ENCODE data around the gene DPEP3. TPM values are rescaled to one million over a fixed set of nuclear protein-coding genes. Genes with fewer than 3 reads are reported as not detected.
"Not testable (repeated sequence)": the region's sequence is repeated elsewhere in the genome, so short reads cannot be mapped to it uniquely, and the experiment has no call there.

DPEP3 gene
- total and polyA plus RNA-seq, 2 experiments from 2014 or later = not detected

GRCh38 chr16:68013440-68013839 lies 33.1 kb upstream of the DPEP3 start:
- Histone ChIP-seq H3K4me1 (ENCODE audit: insufficient read depth) (no peaks in the 10 kb centered on the region), H2AFZ (no peak overlapping the region), H3K27ac (no peak overlapping the region), H4K20me1 (ENCODE audit: insufficient read depth) (no peaks in the 10 kb centered on the region), H3K27me3 (replicated peaks; ENCODE audit: insufficient read depth) (no peaks in the 10 kb centered on the region), H3K4me3 (no peak overlapping the region), H3K9me2 (ENCODE audit: insufficient read depth) (no peaks in the 10 kb centered on the region), H3K9ac (no peak overlapping the region), H3K9me3 (ENCODE audit: low read depth) (no peaks in the 10 kb centered on the region), H3K79me2 (ENCODE audit: insufficient read depth) (no peaks in the 10 kb centered on the region), H3F3A (ENCODE audit: insufficient read depth) (no peaks in the 10 kb centered on the region), H3K36me3 (ENCODE audit: low read depth) (no peaks in the 10 kb centered on the region), H3K4me2 (ENCODE audit: unreplicated experiment) (no peak overlapping the region)
- TF ChIP-seq EZH2phosphoT487 (IDR thresholded peaks at IDR 0.05; ENCODE audit: insufficient read depth, low read depth) = no peak
- TF ChIP-seq EZH2 (IDR thresholded peaks at IDR 0.05; ENCODE audit: insufficient read depth, poor library complexity, severe bottlenecking) = no peak
- in situ Hi-C loops (cut with MboI) = no loop called here
- DNase-seq = no peak
- WGBS, 2 experiments (ENCODE audit: low coverage in 1 of 2, low lambda C conversion rate in 2 of 2, missing lambda C conversion rate in 2 of 2) = 68 to 84% methylated on average over 1 of the region's 1 CpG

DNA sequence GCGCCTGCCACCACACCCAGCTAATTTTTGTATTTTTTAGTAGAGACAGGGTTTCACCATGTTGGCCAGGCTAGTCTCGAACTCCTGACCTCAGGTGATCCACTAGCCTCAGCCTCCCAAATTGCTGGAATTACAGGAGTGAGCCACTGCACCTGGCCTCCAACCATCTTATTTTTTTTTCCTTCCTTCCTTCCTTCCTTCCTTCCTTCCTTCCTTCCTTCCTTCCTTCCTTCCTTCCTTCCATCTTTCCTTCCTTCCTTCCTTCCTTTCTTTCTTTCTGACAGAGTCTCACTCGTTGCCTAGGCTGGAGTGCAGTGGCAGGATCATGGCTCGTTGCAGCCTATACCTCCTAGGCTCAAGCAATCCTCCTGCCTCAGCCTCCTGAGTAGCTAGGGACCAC lies 29.6 kb upstream of the DPEP3 start:
- in situ Hi-C loops (cut with MboI); H3K36me3 ChIP-seq (ENCODE audit: low read depth): not testable (repeated sequence)

DNA sequence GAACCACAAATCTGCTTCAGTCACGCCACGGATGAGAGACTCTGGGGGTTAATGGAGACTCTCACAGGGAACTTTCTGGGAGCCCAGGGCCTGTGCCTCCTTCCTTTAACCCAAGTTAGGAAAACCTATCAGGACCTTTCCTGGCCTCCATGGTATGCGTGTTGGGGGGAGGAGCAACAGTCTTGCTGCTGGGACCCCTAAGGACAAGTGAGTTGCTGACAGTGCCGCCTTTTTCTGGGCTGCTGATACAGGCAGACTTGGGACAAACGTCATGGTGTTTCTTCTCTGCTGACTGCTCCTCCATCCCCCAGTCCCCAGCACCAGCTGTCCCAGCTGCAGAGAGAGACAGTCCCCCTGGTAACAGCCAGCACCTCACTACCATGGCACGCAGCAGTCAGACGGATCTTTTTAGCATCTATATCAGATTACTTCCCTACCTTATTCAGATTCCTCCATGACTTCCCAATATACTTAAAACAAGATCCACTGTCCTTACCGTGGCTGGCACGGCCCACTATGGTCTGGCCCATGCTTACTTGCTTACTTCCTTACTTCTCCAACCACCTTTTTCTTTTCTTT lies 28.9 kb upstream of the DPEP3 start:
- 28 to 32% methylated on average over 9 of the region's 9 CpGs for WGBS, 2 experiments (ENCODE audit: low coverage in 1 of 2, low lambda C conversion rate in 2 of 2, missing lambda C conversion rate in 2 of 2)
- no peak overlapping the region for H2AFZ ChIP-seq
- H4K20me1 ChIP-seq (ENCODE audit: insufficient read depth) = no peaks in the 10 kb centered on the region
- H3F3A ChIP-seq (ENCODE audit: insufficient read depth) = no peaks in the 10 kb centered on the region
- TF ChIP-seq EZH2phosphoT487 (IDR thresholded peaks at IDR 0.05; ENCODE audit: insufficient read depth, low read depth) (no peak), EZH2 (IDR thresholded peaks at IDR 0.05; ENCODE audit: insufficient read depth, poor library complexity, severe bottlenecking) (no peak)
- no peaks in the 10 kb centered on the region for H3K27me3 ChIP-seq (replicated peaks; ENCODE audit: insufficient read depth)
- no peak overlapping the region for H3K9ac ChIP-seq
- H3K9me2 ChIP-seq (ENCODE audit: insufficient read depth) = no peaks in the 10 kb centered on the region
- no peaks in the 10 kb centered on the region for H3K9me3 ChIP-seq (ENCODE audit: low read depth)
- DNase-seq = no peak
- no peaks in the 10 kb centered on the region for H3K4me1 ChIP-seq (ENCODE audit: insufficient read depth)
- no peak overlapping the region for H3K4me3 ChIP-seq
- no peak overlapping the region for H3K27ac ChIP-seq
- in situ Hi-C loops (cut with MboI) = no loop called here
- no peak overlapping the region for H3K4me2 ChIP-seq (ENCODE audit: unreplicated experiment)
- no peaks in the 10 kb centered on the region for H3K79me2 ChIP-seq (ENCODE audit: insufficient read depth)
- H3K36me3 ChIP-seq (ENCODE audit: low read depth) = no peaks in the 10 kb centered on the region

More for the DNA sequence above, 29.6 kb upstream of the DPEP3 start:
- not testable (repeated sequence) for H3K27ac ChIP-seq; DNase-seq; H2AFZ ChIP-seq; H4K20me1 ChIP-seq (ENCODE audit: insufficient read depth); H3K9ac ChIP-seq; H3K9me2 ChIP-seq (ENCODE audit: insufficient read depth); H3K4me2 ChIP-seq (ENCODE audit: unreplicated experiment); H3K27me3 ChIP-seq (replicated peaks; ENCODE audit: insufficient read depth); H3K9me3 ChIP-seq (ENCODE audit: low read depth); H3K4me1 ChIP-seq (ENCODE audit: insufficient read depth); H3K4me3 ChIP-seq; H3F3A ChIP-seq (ENCODE audit: insufficient read depth); H3K79me2 ChIP-seq (ENCODE audit: insufficient read depth)
- WGBS, 2 experiments (ENCODE audit: low coverage in 1 of 2, low lambda C conversion rate in 2 of 2, missing lambda C conversion rate in 2 of 2) = 72 to 75% methylated on average over 4 of the region's 4 CpGs

DNA sequence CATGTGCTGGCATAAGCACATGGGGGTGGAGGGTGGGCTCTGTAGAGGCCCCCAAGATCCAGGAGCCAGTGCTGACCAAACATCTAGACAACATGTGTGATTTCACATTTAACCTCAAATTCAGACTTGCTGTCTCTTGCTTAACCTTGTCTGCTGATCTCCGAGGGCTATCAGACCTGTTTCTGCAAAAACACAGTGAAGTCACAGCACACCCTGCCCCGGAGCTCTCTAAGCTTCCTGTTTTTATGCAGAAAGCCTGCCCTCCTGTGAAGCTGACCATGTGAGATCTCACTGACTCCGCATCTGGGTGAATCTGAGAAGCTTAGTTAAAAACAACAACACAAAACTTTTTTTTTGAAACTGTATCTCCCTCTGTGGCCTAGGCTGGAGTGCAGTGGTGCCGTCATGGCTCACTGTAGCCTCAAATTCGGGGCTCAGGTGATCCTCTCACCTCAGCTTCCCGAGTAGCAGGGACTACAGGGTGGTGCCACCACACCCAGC lies 25.5 kb upstream of the DPEP3 start:
- no peak overlapping the region for H3K4me2 ChIP-seq (ENCODE audit: unreplicated experiment)
- H3K4me3 ChIP-seq = no peak overlapping the region
- no peaks in the 10 kb centered on the region for H3F3A ChIP-seq (ENCODE audit: insufficient read depth)
- no peak overlapping the region for H3K9ac ChIP-seq
- no peaks in the 10 kb centered on the region for H3K36me3 ChIP-seq (ENCODE audit: low read depth)
- no peak overlapping the region for H3K27ac ChIP-seq
- H4K20me1 ChIP-seq (ENCODE audit: insufficient read depth) = no peaks in the 10 kb centered on the region
- H3K9me3 ChIP-seq (ENCODE audit: low read depth) = no peaks in the 10 kb centered on the region
- H3K4me1 ChIP-seq (ENCODE audit: insufficient read depth) = no peaks in the 10 kb centered on the region
- in situ Hi-C loops (cut with MboI) = no loop called here
- H3K79me2 ChIP-seq (ENCODE audit: insufficient read depth) = no peaks in the 10 kb centered on the region
- H2AFZ ChIP-seq = no peak overlapping the region
- H3K27me3 ChIP-seq (replicated peaks; ENCODE audit: insufficient read depth) = no peaks in the 10 kb centered on the region
- WGBS, 2 experiments (ENCODE audit: low coverage in 1 of 2, low lambda C conversion rate in 2 of 2, missing lambda C conversion rate in 2 of 2) = 42 to 45% methylated on average over 6 of the region's 6 CpGs
- H3K9me2 ChIP-seq (ENCODE audit: insufficient read depth) = no peaks in the 10 kb centered on the region
- DNase-seq = no peak
- TF ChIP-seq EZH2 (IDR thresholded peaks at IDR 0.05; ENCODE audit: insufficient read depth, poor library complexity, severe bottlenecking) = no peak

GRCh38 chr16:68005211-68005610 lies 24.9 kb upstream of the DPEP3 start:
- Histone ChIP-seq H3K4me1 (ENCODE audit: insufficient read depth) (no peaks in the 10 kb centered on the region), H3F3A (ENCODE audit: insufficient read depth) (no peaks in the 10 kb centered on the region), H4K20me1 (ENCODE audit: insufficient read depth) (no peaks in the 10 kb centered on the region), H3K9ac (no peak overlapping the region), H3K27ac (no peak overlapping the region), H3K4me3 (no peak overlapping the region), H3K27me3 (replicated peaks; ENCODE audit: insufficient read depth) (no peaks in the 10 kb centered on the region), H3K79me2 (ENCODE audit: insufficient read depth) (no peaks in the 10 kb centered on the region), H3K36me3 (ENCODE audit: low read depth) (no peaks in the 10 kb centered on the region), H3K4me2 (ENCODE audit: unreplicated experiment) (no peak overlapping the region), H3K9me3 (ENCODE audit: low read depth) (no peaks in the 10 kb centered on the region), H2AFZ (no peak overlapping the region), H3K9me2 (ENCODE audit: insufficient read depth) (no peaks in the 10 kb centered on the region)
- 69% methylated on average over 9 of the region's 9 CpGs for WGBS, 2 experiments (ENCODE audit: low coverage in 1 of 2, low lambda C conversion rate in 2 of 2, missing lambda C conversion rate in 2 of 2)
- in situ Hi-C loops (cut with MboI) = no loop called here
- TF ChIP-seq EZH2phosphoT487 (IDR thresholded peaks at IDR 0.05; ENCODE audit: insufficient read depth, low read depth) (no peak), EZH2 (IDR thresholded peaks at IDR 0.05; ENCODE audit: insufficient read depth, poor library complexity, severe bottlenecking) (no peak)
- no peak for DNase-seq

Data from GM23248 (cell line).